Fibroblast of villous mesenchyme (primary cell): Measurements from ENCODE around the gene CD1D. TPM values are rescaled to one million over a fixed set of nuclear protein-coding genes. Genes with fewer than 3 reads are reported as not detected.

Source experiments
- DNase-seq: peaks from one replicate; pipeline ENCODE4 v3.0.0-alpha.2; 2010; ENCODE audit warnings: low read depth
- H3K4me3 ChIP-seq: 2 replicates; pipeline ENCODE4 v1.5.1; 2011; ENCODE audit warnings: low read depth, mild to moderate bottlenecking, low read length
- total RNA-seq: library from RNA; depleted of rRNA; stranded (reverse); fragments of >200 nt; gene quantifications from 2 replicates; pipeline ENCODE4 v1.2.3, GENCODE V29; 2012
- TF ChIP-seq, protein P1 (sequence below): IDR thresholded peaks from 2 replicates; pipeline ENCODE4 v1.5.1; 2012; ENCODE audit warnings: low read depth, mild to moderate bottlenecking, low read length; ENCODE audit not compliant: insufficient read depth

CD1D gene
- total RNA-seq, 1 donor, result under 0.01 TPM

DNA sequence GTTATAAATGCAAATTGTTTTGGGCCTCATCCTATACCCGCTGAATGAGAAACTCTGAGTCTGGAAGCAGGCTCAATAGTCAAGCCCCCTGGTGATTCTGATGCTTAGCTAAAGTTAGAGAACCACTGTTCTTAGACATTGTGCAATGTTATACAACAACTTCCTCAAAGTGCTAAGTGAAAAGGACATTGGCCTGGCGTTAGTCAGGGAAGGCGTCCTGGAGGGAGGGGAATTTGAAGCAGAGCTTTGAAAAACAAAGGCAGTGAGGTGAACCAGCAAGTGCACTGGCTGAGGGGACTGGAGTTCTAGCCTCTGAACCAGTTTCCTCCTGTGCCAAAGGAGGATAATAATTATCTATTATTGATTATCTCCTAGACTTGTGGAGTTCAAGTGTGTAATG lies 5.1 kb downstream of the CD1D start:
- DNase-seq, result peak; percentile 13
- TF ChIP-seq, protein P1, sequence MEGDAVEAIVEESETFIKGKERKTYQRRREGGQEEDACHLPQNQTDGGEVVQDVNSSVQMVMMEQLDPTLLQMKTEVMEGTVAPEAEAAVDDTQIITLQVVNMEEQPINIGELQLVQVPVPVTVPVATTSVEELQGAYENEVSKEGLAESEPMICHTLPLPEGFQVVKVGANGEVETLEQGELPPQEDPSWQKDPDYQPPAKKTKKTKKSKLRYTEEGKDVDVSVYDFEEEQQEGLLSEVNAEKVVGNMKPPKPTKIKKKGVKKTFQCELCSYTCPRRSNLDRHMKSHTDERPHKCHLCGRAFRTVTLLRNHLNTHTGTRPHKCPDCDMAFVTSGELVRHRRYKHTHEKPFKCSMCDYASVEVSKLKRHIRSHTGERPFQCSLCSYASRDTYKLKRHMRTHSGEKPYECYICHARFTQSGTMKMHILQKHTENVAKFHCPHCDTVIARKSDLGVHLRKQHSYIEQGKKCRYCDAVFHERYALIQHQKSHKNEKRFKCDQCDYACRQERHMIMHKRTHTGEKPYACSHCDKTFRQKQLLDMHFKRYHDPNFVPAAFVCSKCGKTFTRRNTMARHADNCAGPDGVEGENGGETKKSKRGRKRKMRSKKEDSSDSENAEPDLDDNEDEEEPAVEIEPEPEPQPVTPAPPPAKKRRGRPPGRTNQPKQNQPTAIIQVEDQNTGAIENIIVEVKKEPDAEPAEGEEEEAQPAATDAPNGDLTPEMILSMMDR, result no peak
- H3K4me3 ChIP-seq, result no peak overlapping the region

DNA sequence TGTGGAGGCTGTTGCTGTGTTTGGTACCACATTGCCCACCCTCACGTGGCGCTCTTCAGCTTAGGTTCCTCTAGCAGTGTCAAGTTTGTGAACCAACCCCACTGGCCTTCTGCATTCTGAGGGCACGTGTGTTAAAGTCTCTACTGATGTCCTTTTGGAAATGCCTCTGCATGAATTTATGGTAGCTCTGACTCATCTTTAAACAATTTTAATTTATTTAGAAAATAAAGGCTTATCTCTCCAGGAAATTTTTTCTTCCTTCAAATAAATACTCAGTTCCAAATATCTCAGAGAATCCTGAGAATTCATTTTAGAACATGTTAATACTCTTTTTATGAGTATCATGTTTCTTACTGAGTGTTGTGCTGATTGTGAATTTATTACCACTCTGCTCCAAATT lies 5.5 kb downstream of the CD1D start:
- H3K4me3 ChIP-seq, result no peak overlapping the region
- TF ChIP-seq, protein P1, result no peak
- DNase-seq, result peak; percentile 36

DNA sequence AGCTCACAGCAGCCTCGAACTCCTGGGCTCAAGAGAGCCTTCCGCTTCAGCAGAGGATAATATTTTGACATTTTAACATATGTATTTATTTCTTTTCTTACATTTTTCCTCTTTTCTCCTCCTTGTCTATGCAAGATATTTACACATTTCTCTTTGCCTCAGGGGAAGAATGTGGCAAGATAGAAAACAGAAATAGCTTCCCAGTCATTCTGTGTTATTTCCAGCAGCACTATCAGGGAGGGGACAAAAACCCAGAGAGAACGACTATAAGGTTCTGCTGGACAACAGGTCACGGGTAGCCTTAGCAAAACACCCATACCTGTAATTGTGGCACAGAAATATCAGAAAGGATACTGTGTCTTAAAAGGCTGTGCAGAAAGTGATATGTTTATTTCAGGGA lies 7.9 kb downstream of the CD1D start:
- TF ChIP-seq, protein P1, result no peak
- no peak overlapping the region for H3K4me3 ChIP-seq
- DNase-seq, result peak; percentile 29

DNA sequence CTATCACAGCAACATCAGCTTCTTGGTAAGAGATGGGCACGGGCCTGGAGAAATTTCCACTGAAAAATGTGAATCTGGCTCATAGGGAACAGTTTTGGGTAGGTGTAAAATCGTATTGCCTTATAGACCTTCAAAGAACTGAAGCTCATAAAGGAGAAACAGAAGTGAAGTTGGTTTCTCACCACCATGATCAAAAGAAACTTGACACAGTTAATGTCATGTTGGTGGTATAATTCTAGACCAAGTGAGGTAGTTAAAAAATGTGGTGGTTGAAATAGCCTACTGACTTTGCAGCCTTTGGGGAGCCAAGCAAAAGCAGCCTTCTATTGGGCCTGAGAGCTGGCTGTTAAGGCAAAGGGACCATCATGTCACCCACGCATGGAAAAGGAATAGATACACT lies 8.9 kb downstream of the CD1D start:
- TF ChIP-seq, protein P1, result no peak
- no peak overlapping the region for H3K4me3 ChIP-seq
- DNase-seq, result no peak

DNA sequence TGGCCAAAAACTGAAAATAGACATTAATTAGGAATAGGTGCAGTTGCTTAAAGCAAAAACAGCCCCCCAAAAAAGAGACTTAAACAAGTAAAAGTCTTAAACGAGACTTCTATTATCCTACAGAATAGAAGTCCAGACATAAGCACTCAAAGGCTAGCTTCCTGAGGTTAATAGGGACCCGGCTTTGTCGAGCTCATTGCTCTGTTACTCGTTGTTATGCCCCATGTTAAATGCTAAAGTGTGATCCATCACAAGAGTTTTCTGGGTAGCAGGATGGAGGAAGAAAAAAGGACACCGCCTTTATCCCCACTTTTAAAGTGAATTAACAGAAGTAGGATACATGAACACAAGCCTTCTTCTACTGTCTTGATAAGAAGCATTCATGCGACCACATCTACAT lies 10.6 kb downstream of the CD1D start:
- no peak overlapping the region for H3K4me3 ChIP-seq
- DNase-seq, result no peak
- TF ChIP-seq, protein P1, result no peak

DNA sequence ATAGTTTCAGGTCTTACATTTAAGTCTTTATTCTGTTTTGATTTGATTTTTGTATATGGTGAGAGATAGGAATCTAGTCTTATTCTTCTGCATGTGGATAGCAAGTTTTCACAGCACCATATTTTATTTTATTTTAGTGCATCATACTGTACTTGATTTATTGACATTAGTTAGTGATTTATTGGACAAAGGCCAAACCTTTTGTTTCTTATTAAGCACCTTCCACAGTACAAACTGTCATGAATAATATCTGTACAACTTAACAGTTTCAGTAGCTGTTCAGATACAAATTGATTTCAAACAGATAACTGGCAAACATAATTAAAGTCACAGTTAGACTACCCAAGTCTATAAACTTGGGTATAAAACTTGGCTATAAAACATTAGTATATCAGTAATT lies 15.8 kb downstream of the CD1D start:
- TF ChIP-seq, protein P1, result no peak
- no peak overlapping the region for H3K4me3 ChIP-seq

DNA sequence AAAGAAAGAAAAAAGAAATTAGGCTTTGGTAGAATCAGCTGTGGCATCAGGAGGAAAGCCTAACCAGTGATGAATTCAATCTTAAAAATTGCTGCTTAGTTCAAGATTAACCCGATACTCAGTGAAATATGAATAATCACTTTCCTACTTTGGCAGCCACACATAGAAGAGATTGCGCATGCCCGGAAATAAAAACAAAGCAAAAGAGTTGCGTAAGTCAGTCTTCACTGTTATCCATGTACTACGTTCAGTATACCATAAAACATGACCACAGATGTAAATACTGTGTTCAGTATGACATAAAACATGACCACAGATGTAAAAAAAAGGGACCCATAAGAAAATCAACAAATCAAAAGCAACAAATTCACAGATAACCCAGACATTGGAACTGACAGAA lies 19.2 kb downstream of the CD1D start:
- TF ChIP-seq, protein P1, result no peak
- H3K4me3 ChIP-seq, result no peak overlapping the region
- peak; percentile 74 for DNase-seq

More for the DNA sequence above, 15.8 kb downstream of the CD1D start:
- no peak for DNase-seq
